ENCODE data around the gene TPK1.

Gene TPK1

GRCh38 chr7:144723301-144723700, 112.6 kb downstream of the TPK1 start:
- DNase-seq (ENCODE audit: low read depth, low spot score), result no peak

- DNase-seq (ENCODE audit: low read depth, low spot score), result no peak
These were observed 115.1 kb downstream of the TPK1 start for GRCh38 chr7:144720710-144721109.

GRCh38 chr7:144720149-144720548, 115.7 kb downstream of the TPK1 start:
- no peak for DNase-seq (ENCODE audit: low read depth, low spot score)

- DNase-seq (ENCODE audit: low read depth, low spot score), result no peak
These were observed 118.1 kb downstream of the TPK1 start for GRCh38 chr7:144717720-144718119.

GRCh38 chr7:144713850-144714249, 122.0 kb downstream of the TPK1 start:
- no peak for DNase-seq (ENCODE audit: low read depth, low spot score)

- DNase-seq (ENCODE audit: low read depth, low spot score), result no peak
These were observed 125.1 kb downstream of the TPK1 start for GRCh38 chr7:144710791-144711190.

GRCh38 chr7:144709066-144709465, 126.8 kb downstream of the TPK1 start:
- DNase-seq (ENCODE audit: low read depth, low spot score), result no peak

GRCh38 chr7:144691240-144691639, 144.6 kb downstream of the TPK1 start:
- no peak for DNase-seq (ENCODE audit: low read depth, low spot score)

GRCh38 chr7:144682581-144683280, 153.1 kb downstream of the TPK1 start:
- no peak for DNase-seq (ENCODE audit: low read depth, low spot score)

- DNase-seq (ENCODE audit: low read depth, low spot score), result no peak
These were observed 159.4 kb downstream of the TPK1 start for GRCh38 chr7:144676492-144676891.

GRCh38 chr7:144674550-144674949, 161.3 kb downstream of the TPK1 start:
- no peak for DNase-seq (ENCODE audit: low read depth, low spot score)

- DNase-seq (ENCODE audit: low read depth, low spot score), result no peak
These were observed 163.0 kb downstream of the TPK1 start for GRCh38 chr7:144672869-144673268.

GRCh38 chr7:144671429-144671828, 164.4 kb downstream of the TPK1 start:
- DNase-seq (ENCODE audit: low read depth, low spot score), result no peak

GRCh38 chr7:144670218-144670617, 165.6 kb downstream of the TPK1 start:
- no peak for DNase-seq (ENCODE audit: low read depth, low spot score)

- no peak for DNase-seq (ENCODE audit: low read depth, low spot score)
These were observed 167.3 kb downstream of the TPK1 start for GRCh38 chr7:144668503-144668902.

- DNase-seq (ENCODE audit: low read depth, low spot score), result no peak
These were observed 170.0 kb downstream of the TPK1 start for GRCh38 chr7:144665689-144666381.

- no peak for DNase-seq (ENCODE audit: low read depth, low spot score)
These were observed 176.6 kb downstream of the TPK1 start for GRCh38 chr7:144659211-144659610.

GRCh38 chr7:144656965-144657517, 178.8 kb downstream of the TPK1 start:
- DNase-seq (ENCODE audit: low read depth, low spot score), result no peak

- no peak for DNase-seq (ENCODE audit: low read depth, low spot score)
These were observed 182.4 kb downstream of the TPK1 start for GRCh38 chr7:144653449-144653848.

GRCh38 chr7:144650439-144650838, 185.4 kb downstream of the TPK1 start:
- no peak for DNase-seq (ENCODE audit: low read depth, low spot score)

- DNase-seq (ENCODE audit: low read depth, low spot score), result no peak
These were observed 186.7 kb downstream of the TPK1 start for GRCh38 chr7:144649120-144649519.

- no peak for DNase-seq (ENCODE audit: low read depth, low spot score)
These were observed 194.3 kb downstream of the TPK1 start for GRCh38 chr7:144641389-144642044.

GRCh38 chr7:144632724-144633123, 203.1 kb downstream of the TPK1 start:
- no peak for DNase-seq (ENCODE audit: low read depth, low spot score)

Data from activated naive CD8-positive, alpha-beta T cell treated with anti-CD3 and anti-CD28 coated beads, Interleukin-2, amount 50 U/mL, for 16 hours (primary cell).